IMR-90 (cell line): ENCODE results near the gene PRKAG2. TPM values are rescaled to one million over a fixed set of nuclear protein-coding genes. Genes with fewer than 3 reads are reported as not detected.
A peak's percentile ranks its signal among the peaks of the same experiment; 100 is the strongest.

Source experiments
- ATAC-seq: fragments of 200-7000 bp; cut with Tn5 transposase; 2 replicates; pipeline ENCODE4 v1.9.1; 2020; ENCODE audit warnings: low read depth, mild to moderate bottlenecking, moderate library complexity
- BruUV-seq: library from RNA; stranded (reverse); fragments of 400-500 nt; replicated peaks from 2 replicates; lab custom pipeline; 2021; lab: Mats Ljungman, UMichigan
- CTCF ChIA-PET: fragments of 300-600 bp; formaldehyde crosslinking; extraction: SDS; loops from one replicate; lab custom pipeline; 2021; ENCODE audit warnings: antibody characterized with exemption; lab: Yijun Ruan, JAX
- POLR2A ChIA-PET: fragments of 300-600 bp; sonication (Branson Sonifier 250); formaldehyde crosslinking; loops from one replicate; lab custom pipeline; 2022; ENCODE audit warnings: antibody characterized with exemption; ENCODE audit not compliant: unreplicated experiment; lab: Charles Lee
- DNase-seq: peaks from one replicate; pipeline ENCODE4 v3.0.0; 2013
- H2AFZ ChIP-seq: replicated peaks from 2 replicates; pipeline ENCODE3; 2013; ENCODE audit warnings: low read length, mild to moderate bottlenecking; ENCODE audit not compliant: poor library complexity
- H2AK5ac ChIP-seq: 2 replicates; pipeline ENCODE4 v1.6.1; 2013; ENCODE audit warnings: low read depth, low read length, inconsistent platforms
- H2AK9ac ChIP-seq: replicated peaks from 2 replicates; pipeline ENCODE3; 2013; ENCODE audit warnings: mild to moderate bottlenecking, low read depth, low read length, moderate library complexity; ENCODE audit not compliant: poor library complexity
- H2BK120ac ChIP-seq: 2 replicates; pipeline ENCODE4 v1.6.1; 2013; ENCODE audit warnings: low read depth, low read length, inconsistent platforms
- H2BK15ac ChIP-seq: 3 replicates; pipeline ENCODE4 v1.6.1; 2013; ENCODE audit warnings: low read depth, low read length, inconsistent platforms
- H2BK20ac ChIP-seq: 2 replicates; pipeline ENCODE4 v1.6.1; 2013; ENCODE audit warnings: low read depth, mild to moderate bottlenecking, inconsistent platforms, low read length, moderate library complexity
- H2BK5ac ChIP-seq: 2 replicates; pipeline ENCODE4 v1.6.1; 2013; ENCODE audit warnings: mild to moderate bottlenecking, low read depth, low read length, inconsistent platforms; ENCODE audit not compliant: poor library complexity, severe bottlenecking
- H3K14ac ChIP-seq: replicated peaks from 2 replicates; pipeline ENCODE4 v1.6.1; 2013; ENCODE audit warnings: low read depth, low read length, inconsistent platforms
- H3K18ac ChIP-seq: 2 replicates; pipeline ENCODE4 v1.6.1; 2013; ENCODE audit warnings: low read depth, low read length, control low read depth
- H3K23ac ChIP-seq: 2 replicates; pipeline ENCODE4 v1.6.1; 2013; ENCODE audit warnings: low read depth, low read length, inconsistent platforms
- H3K27ac ChIP-seq: 2 replicates; pipeline ENCODE4 v1.5.1; 2013; ENCODE audit warnings: mild to moderate bottlenecking, control low read depth, low read length; ENCODE audit not compliant: insufficient read depth
- H3K27me3 ChIP-seq: 2 replicates; pipeline ENCODE4 v1.6.1; 2013; ENCODE audit warnings: low read length; ENCODE audit not compliant: control insufficient read depth, insufficient read depth
- H3K36me3 ChIP-seq: 2 replicates; pipeline ENCODE4 v1.6.1; 2013; ENCODE audit warnings: low read length, mixed read lengths; ENCODE audit not compliant: control insufficient read depth, insufficient read depth
- H3K4ac ChIP-seq: 2 replicates; pipeline ENCODE4 v1.6.1; 2013; ENCODE audit warnings: low read depth, low read length, inconsistent platforms
- H3K4me1 ChIP-seq: 2 replicates; pipeline ENCODE4 v1.6.1; 2013; ENCODE audit warnings: low read length, mixed read lengths; ENCODE audit not compliant: control insufficient read depth, insufficient read depth
- H3K4me2 ChIP-seq: 2 replicates; pipeline ENCODE4 v1.6.1; 2013; ENCODE audit warnings: low read depth, mild to moderate bottlenecking, control low read depth, low read length, moderate library complexity
- H3K4me3 ChIP-seq: 2 replicates; pipeline ENCODE4 v1.5.1; 2013; ENCODE audit warnings: low read depth, mild to moderate bottlenecking, control low read depth, low read length, moderate library complexity; ENCODE audit not compliant: insufficient read depth
- H3K56ac ChIP-seq: 2 replicates; pipeline ENCODE4 v1.6.1; 2013; ENCODE audit warnings: low read length, inconsistent platforms; ENCODE audit not compliant: insufficient read depth; ENCODE audit errors: extremely low read depth
- H3K79me1 ChIP-seq, 2 experiments: 2 replicates each; pipeline ENCODE4 v1.6.1; 2013; ENCODE audit warnings: low read length in 2 of 2, inconsistent platforms in 1 of 2, low read depth in 1 of 2
- H3K9ac ChIP-seq: 2 replicates; pipeline ENCODE4 v1.6.1; 2013; ENCODE audit warnings: low read depth, low read length, control low read depth
- H3K9me1 ChIP-seq: 2 replicates; pipeline ENCODE4 v1.6.1; 2013; ENCODE audit warnings: low read length, inconsistent platforms; ENCODE audit not compliant: insufficient read depth
- H3K9me3 ChIP-seq: 2 replicates; pipeline ENCODE4 v1.6.1; 2013; ENCODE audit warnings: low read length; ENCODE audit not compliant: control insufficient read depth, insufficient read depth
- H4K20me1 ChIP-seq: 2 replicates; pipeline ENCODE4 v1.6.1; 2013; ENCODE audit warnings: low read length, inconsistent platforms; ENCODE audit not compliant: insufficient read depth
- H4K5ac ChIP-seq: 2 replicates; pipeline ENCODE4 v1.6.1; 2013; ENCODE audit warnings: mild to moderate bottlenecking, low read depth, low read length, control low read depth
- H4K8ac ChIP-seq, 2 experiments: 2 replicates each; pipeline ENCODE4 v1.6.1; 2013; ENCODE audit warnings: low read depth in 2 of 2, low read length in 2 of 2, control low read depth in 1 of 2, inconsistent platforms in 1 of 2
- H4K91ac ChIP-seq: 2 replicates; pipeline ENCODE4 v1.6.1; 2013; ENCODE audit warnings: low read depth, low read length, inconsistent platforms; ENCODE audit not compliant: insufficient read depth
- CEBPB ChIP-seq: IDR thresholded peaks from 2 replicates; pipeline ENCODE4 v1.6.1; 2012; ENCODE audit warnings: low read depth, low read length, improper control_type of control experiment
- CHD1 ChIP-seq: IDR thresholded peaks from 2 replicates; pipeline ENCODE4 v1.6.1; 2012; ENCODE audit warnings: low read depth, low read length, improper control_type of control experiment
- CTCF ChIP-seq: conservative IDR thresholded peaks from 2 replicates; pipeline ENCODE4 v1.5.1; 2012; ENCODE audit warnings: mild to moderate bottlenecking, low read depth, low read length, improper control_type of control experiment
- ELK1 ChIP-seq: fragments of 150-350 bp; IDR thresholded peaks from 2 replicates; pipeline ENCODE4 v1.6.1; 2016; ENCODE audit warnings: low read depth, mild to moderate bottlenecking, low read length, moderate library complexity, borderline replicate concordance
- FOS ChIP-seq: fragments of 150-350 bp; IDR thresholded peaks from 2 replicates; pipeline ENCODE4 v1.6.1; 2016; ENCODE audit warnings: low read depth, low read length
- MAFK ChIP-seq: IDR thresholded peaks from 2 replicates; pipeline ENCODE4 v1.6.1; 2012; ENCODE audit warnings: low read depth, low read length, improper control_type of control experiment
- MAZ ChIP-seq: IDR thresholded peaks from 2 replicates; pipeline ENCODE4 v1.6.1; 2012; ENCODE audit warnings: low read depth, mild to moderate bottlenecking, low read length, improper control_type of control experiment, moderate library complexity, borderline replicate concordance
- MXI1 ChIP-seq: IDR thresholded peaks from 2 replicates; pipeline ENCODE4 v1.6.1; 2012; ENCODE audit warnings: low read depth, mild to moderate bottlenecking, low read length, moderate library complexity, borderline replicate concordance
- NFE2L2 ChIP-seq: fragments of 150-350 bp; IDR thresholded peaks from 2 replicates; pipeline ENCODE4 v1.6.1; 2016; ENCODE audit warnings: low read depth, mild to moderate bottlenecking, low read length
- POLR2A ChIP-seq: IDR thresholded peaks from 2 replicates; pipeline ENCODE4 v1.6.1; 2012; ENCODE audit warnings: mild to moderate bottlenecking, low read depth, low read length
- RCOR1 ChIP-seq: IDR thresholded peaks from 2 replicates; pipeline ENCODE4 v1.6.1; 2012; ENCODE audit warnings: mild to moderate bottlenecking, low read length, improper control_type of control experiment; ENCODE audit not compliant: insufficient replicate concordance
- RFX5 ChIP-seq: IDR thresholded peaks from 2 replicates; pipeline ENCODE4 v1.8.0; 2012; ENCODE audit warnings: low read depth, mild to moderate bottlenecking, low read length, moderate library complexity
- SMC3 ChIP-seq: fragments of 150-350 bp; IDR thresholded peaks from 2 replicates; pipeline ENCODE4 v1.6.1; 2016; ENCODE audit warnings: low read depth, mild to moderate bottlenecking, antibody characterized with exemption, low read length, moderate library complexity
- USF2 ChIP-seq: fragments of 150-350 bp; IDR thresholded peaks from 2 replicates; pipeline ENCODE4 v1.6.1; 2017; ENCODE audit warnings: mild to moderate bottlenecking, antibody characterized with exemption, low read length, low read depth
- WGBS, 2 experiments: methylation state at CpG; one replicate each; pipeline versions ENCODE4 v1.1.5 to v1.1.7; 2013; ENCODE audit warnings: missing lambda C conversion rate in 2 of 2; ENCODE audit not compliant: insufficient read length in 1 of 2; ENCODE audit errors: extremely low coverage in 2 of 2; 5-methylcytosine and 5-hydroxymethylcytosine counted together
- dilution Hi-C: fragments of 300-500 bp; cut with HindIII; formaldehyde crosslinking; loops from one replicate; pipeline ENCODE4 v1.14.3; 2018; ENCODE audit warnings: low sequenced_read_pairs; ENCODE audit not compliant: unreplicated experiment
- in situ Hi-C: fragments of 300-500 bp; cut with MboI; formaldehyde crosslinking; loops from 3 replicates; pipeline ENCODE4 v1.14.3; 2019; ENCODE audit warnings: low sequenced_read_pairs, inconsistent platforms, mixed read lengths
- intact Hi-C: fragments of 100-400 bp; cut with micrococcal nuclease; formaldehyde crosslinking; loops from 2 replicates; pipeline ENCODE4 v1.10.0; 2022
- polyA plus RNA-seq, 3 experiments: library from polyadenylated mRNA; depleted of rRNA; stranded (reverse); fragments of >200 nt; gene quantifications; 2 replicates each; pipeline ENCODE4 v1.2.3, GENCODE V29; 2012; ENCODE audit warnings: low replicate concordance in 1 of 3
- total RNA-seq: library from RNA; depleted of rRNA; stranded (reverse); fragments of >200 nt; gene quantifications from 2 replicates; pipeline ENCODE4 v1.2.3, GENCODE V29; 2012

The PRKAG2 gene
- total and polyA plus RNA-seq, 2 of the 4 experiments (the other 2 are of a cell fraction) = 15.4 to 21.6 TPM

- CTCF ChIA-PET = no interaction called here
- no peaks in the 10 kb centered on the region for H3K36me3 ChIP-seq
- DNase-seq = no peak
These were observed 364.6 kb downstream of the PRKAG2 start for GRCh38 chr7:151512353-151512752.

More at GRCh38 chr7:151512353-151512752, 364.6 kb downstream of the PRKAG2 start:
- H3K9me1 ChIP-seq = peaks cover 17% of the 10 kb centered on the region
- no peak overlapping the region for H3K4ac ChIP-seq
- BruUV-seq = no TSS peak
- in situ Hi-C loops (no loop called here), intact Hi-C loops (no loop called here), dilution Hi-C loops (no loop called here)
- peak overlapping the region; percentile 29; the same call in 1 of the 2 replicates for H3K18ac ChIP-seq
- no peak overlapping the region for H3K4me3 ChIP-seq
- peaks cover 97% of the 10 kb centered on the region for H4K20me1 ChIP-seq
- no peak overlapping the region for H3K56ac ChIP-seq
- ATAC-seq = no peak
- H3K27ac ChIP-seq = no peak overlapping the region
- POLR2A ChIA-PET = no interaction called here
- H2AK9ac ChIP-seq = no peak overlapping the region
- H2AK5ac ChIP-seq = no peak overlapping the region
- no peak overlapping the region for H3K9ac ChIP-seq
- H2BK15ac ChIP-seq = no peak overlapping the region
- H3K9me3 ChIP-seq = no peaks in the 10 kb centered on the region
- TF ChIP-seq CTCF (no peak), ELK1 (no peak), FOS (no peak), RFX5 (no peak), SMC3 (no peak), MXI1 (no peak), POLR2A (no peak), CEBPB (no peak), MAFK (no peak), MAZ (no peak), RCOR1 (no peak), USF2 (no peak), CHD1 (no peak), NFE2L2 (no peak)
- H3K23ac ChIP-seq = no peak overlapping the region
- no peak overlapping the region for H4K8ac ChIP-seq
- H2BK5ac ChIP-seq = no peak overlapping the region
- peaks cover 19% of the 10 kb centered on the region for H3K4me1 ChIP-seq
- peaks cover 0 to 64% of the 10 kb centered on the region in 2 experiments; a peak in 2 of 4 replicates for H3K79me1 ChIP-seq
- H4K91ac ChIP-seq = no peak overlapping the region
- H2BK120ac ChIP-seq = no peak overlapping the region
- H3K27me3 ChIP-seq = no peaks in the 10 kb centered on the region
- no peak overlapping the region for H3K4me2 ChIP-seq
- H3K14ac ChIP-seq = no peak overlapping the region
- 0 out of 2 replicates have a peak overlapping the region, but pooled peaks have one; percentile 36 for H4K5ac ChIP-seq
- H2BK20ac ChIP-seq = no peak overlapping the region
- H2AFZ ChIP-seq = no peak overlapping the region
- WGBS, 2 experiments = 94% methylated on average over 3 of the region's 7 CpGs; no CpG with 5 or more reads in 1 of the 2 experiments
